Activated T-helper 1 cell treated with anti-CD3 and anti-CD28 coated beads, Interleukin-2, amount 50 U/mL, for 16 hours (primary cell): Measurements from ENCODE around the gene LEMD1.

Experiments used
- DNase-seq, 2 donors: peaks; one replicate each; pipeline ENCODE4 v3.0.0-alpha.2; 2020; ENCODE audit warnings: low read depth in 1 of 2, low spot score in 1 of 2

LEMD1 gene

GRCh38 chr1:205337481-205337880 lies 84.4 kb downstream of the LEMD1 start:
- no peak for DNase-seq

GRCh38 chr1:205335692-205336091 lies 86.2 kb downstream of the LEMD1 start:
- peak; percentile 59 to 61 for DNase-seq

- no peak for DNase-seq
Observed at GRCh38 chr1:205332015-205332791, 89.7 kb downstream of the LEMD1 start.
